ENCODE measurements around the gene DNAAF6.

DNA sequence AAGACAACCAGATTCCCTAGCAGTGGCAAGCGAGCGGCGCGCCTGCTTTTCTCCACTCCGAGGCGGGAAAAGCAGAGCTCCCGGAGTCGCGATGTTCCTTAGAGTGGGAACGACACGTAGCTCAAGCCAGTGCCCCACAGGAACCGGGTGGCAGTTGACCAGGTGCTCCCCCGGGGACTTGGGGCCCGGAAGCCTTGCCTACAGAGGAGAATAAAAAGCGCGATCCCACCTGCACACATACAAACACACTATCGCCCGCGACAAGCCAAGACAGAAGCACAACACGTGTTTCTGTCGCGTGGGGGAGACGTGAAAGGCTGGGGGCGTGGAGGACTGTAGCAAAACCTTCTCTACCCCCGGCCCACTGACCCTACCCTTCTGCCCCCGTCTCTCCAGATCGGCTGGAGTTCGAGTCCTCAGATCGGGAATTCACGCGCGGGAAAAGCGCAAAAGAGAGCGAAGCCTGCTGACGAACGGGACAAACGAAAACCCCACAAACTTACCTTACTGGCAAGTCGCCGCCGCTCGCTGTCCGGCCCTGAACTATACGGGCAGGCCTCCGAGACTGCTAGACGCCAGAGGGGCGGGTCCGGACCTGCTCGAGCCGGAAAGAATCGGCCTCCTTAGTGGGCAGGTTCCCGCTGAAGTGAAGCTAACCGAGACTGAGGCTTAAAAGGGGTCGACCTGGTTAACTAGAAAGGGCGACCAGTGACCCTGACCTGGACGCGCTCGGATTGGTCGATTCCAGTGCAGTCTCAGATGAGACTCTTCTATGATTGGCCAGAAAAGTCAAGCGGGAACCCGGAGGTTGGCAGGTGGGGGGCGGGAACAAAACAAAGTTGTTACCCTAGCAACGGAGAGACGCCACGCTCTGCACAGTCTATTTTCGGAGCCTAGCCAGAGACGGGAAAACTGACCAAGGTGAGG is at the start of gene DNAAF6, which contains the start of gene NUP62CL:
- TF ChIP-seq, protein P1, sequence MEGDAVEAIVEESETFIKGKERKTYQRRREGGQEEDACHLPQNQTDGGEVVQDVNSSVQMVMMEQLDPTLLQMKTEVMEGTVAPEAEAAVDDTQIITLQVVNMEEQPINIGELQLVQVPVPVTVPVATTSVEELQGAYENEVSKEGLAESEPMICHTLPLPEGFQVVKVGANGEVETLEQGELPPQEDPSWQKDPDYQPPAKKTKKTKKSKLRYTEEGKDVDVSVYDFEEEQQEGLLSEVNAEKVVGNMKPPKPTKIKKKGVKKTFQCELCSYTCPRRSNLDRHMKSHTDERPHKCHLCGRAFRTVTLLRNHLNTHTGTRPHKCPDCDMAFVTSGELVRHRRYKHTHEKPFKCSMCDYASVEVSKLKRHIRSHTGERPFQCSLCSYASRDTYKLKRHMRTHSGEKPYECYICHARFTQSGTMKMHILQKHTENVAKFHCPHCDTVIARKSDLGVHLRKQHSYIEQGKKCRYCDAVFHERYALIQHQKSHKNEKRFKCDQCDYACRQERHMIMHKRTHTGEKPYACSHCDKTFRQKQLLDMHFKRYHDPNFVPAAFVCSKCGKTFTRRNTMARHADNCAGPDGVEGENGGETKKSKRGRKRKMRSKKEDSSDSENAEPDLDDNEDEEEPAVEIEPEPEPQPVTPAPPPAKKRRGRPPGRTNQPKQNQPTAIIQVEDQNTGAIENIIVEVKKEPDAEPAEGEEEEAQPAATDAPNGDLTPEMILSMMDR (tag by site-specific recombination; IDR thresholded peaks at IDR 0.05) = no peak
- TF ChIP-seq ZFP37 (tag by site-specific recombination; IDR thresholded peaks at IDR 0.05) (no peak), ZBTB7A (tag by site-specific recombination; IDR thresholded peaks at IDR 0.05; ENCODE audit: low read depth) (no peak), ZNF184 (tag by site-specific recombination; IDR thresholded peaks at IDR 0.05) (no peak)
- TF ChIP-seq, protein P2, sequence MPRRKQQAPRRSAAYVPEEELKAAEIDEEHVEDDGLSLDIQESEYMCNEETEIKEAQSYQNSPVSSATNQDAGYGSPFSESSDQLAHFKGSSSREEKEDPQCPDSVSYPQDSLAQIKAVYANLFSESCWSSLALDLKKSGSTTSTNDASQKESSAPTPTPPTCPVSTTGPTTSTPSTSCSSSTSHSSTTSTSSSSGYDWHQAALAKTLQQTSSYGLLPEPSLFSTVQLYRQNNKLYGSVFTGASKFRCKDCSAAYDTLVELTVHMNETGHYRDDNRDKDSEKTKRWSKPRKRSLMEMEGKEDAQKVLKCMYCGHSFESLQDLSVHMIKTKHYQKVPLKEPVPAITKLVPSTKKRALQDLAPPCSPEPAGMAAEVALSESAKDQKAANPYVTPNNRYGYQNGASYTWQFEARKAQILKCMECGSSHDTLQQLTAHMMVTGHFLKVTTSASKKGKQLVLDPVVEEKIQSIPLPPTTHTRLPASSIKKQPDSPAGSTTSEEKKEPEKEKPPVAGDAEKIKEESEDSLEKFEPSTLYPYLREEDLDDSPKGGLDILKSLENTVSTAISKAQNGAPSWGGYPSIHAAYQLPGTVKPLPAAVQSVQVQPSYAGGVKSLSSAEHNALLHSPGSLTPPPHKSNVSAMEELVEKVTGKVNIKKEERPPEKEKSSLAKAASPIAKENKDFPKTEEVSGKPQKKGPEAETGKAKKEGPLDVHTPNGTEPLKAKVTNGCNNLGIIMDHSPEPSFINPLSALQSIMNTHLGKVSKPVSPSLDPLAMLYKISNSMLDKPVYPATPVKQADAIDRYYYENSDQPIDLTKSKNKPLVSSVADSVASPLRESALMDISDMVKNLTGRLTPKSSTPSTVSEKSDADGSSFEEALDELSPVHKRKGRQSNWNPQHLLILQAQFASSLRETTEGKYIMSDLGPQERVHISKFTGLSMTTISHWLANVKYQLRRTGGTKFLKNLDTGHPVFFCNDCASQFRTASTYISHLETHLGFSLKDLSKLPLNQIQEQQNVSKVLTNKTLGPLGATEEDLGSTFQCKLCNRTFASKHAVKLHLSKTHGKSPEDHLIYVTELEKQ (tag by site-specific recombination; IDR thresholded peaks at IDR 0.05; ENCODE audit: borderline replicate concordance) = no peak
